ENCODE measurements around the gene PRRC2C. TPM values are rescaled to one million over a fixed set of nuclear protein-coding genes. Genes with fewer than 3 reads are reported as not detected.

Gene PRRC2C
- total and polyA plus RNA-seq, 2 experiments from 2014 or later: 186 to 368 TPM

- H3K27ac Mint-ChIP-seq: no peak overlapping the region
- no peak overlapping the region for H3K27ac ChIP-seq (ENCODE audit: low read depth)
Observed at GRCh38 chr1:171507435-171507834, 22.1 kb downstream of the PRRC2C start.

More at GRCh38 chr1:171507435-171507834, 22.1 kb downstream of the PRRC2C start:
- Mint-ChIP-seq H3K9me3 (no peaks in the 10 kb centered on the region), H3K27me3 (ENCODE audit: insufficient read depth, low read depth, poor library complexity) (peaks cover 2% of the 10 kb centered on the region), H3K4me3 (no peak overlapping the region), H3K36me3 (ENCODE audit: low read depth) (no peaks in the 10 kb centered on the region; the same call in 2 of the 3 replicates), H3K4me1 (peaks cover 37% of the 10 kb centered on the region)
- Histone ChIP-seq H2AFZ (no peak overlapping the region), H3K27me3 (ENCODE audit: insufficient read depth) (no peaks in the 10 kb centered on the region), H3F3A (replicated peaks; ENCODE audit: low read depth) (no peaks in the 10 kb centered on the region), H3K9me2 (ENCODE audit: insufficient read depth) (no peaks in the 10 kb centered on the region), H4K20me1 (replicated peaks; ENCODE audit: insufficient read depth) (peaks cover 96% of the 10 kb centered on the region), H3K4me1 (ENCODE audit: insufficient read depth) (peaks cover 41% of the 10 kb centered on the region), H3K4me3 (no peak overlapping the region), H3K79me2 (replicated peaks; ENCODE audit: insufficient read depth) (peaks cover 100% of the 10 kb centered on the region), H3K36me3 (ENCODE audit: insufficient read depth) (no peaks in the 10 kb centered on the region; the same call in 1 of the 2 replicates), H3K4me2 (no peak overlapping the region)
- TF ChIP-seq POLR2AphosphoS5 (IDR thresholded peaks at IDR 0.05; ENCODE audit: low read depth): no peak
- TF ChIP-seq ZNF462 (CRISPR knock-in tag; IDR thresholded peaks at IDR 0.05): no peak
- TF ChIP-seq STAT1 (IDR thresholded peaks at IDR 0.05; ENCODE audit: unreplicated experiment): no peak
- TF ChIP-seq NANOG (IDR thresholded peaks at IDR 0.05; ENCODE audit: borderline replicate concordance): no peak
- TF ChIP-seq ETS1 (IDR thresholded peaks at IDR 0.05): no peak
- no peak for TF ChIP-seq ZNF114 (CRISPR knock-in tag; IDR thresholded peaks at IDR 0.05)
- TF ChIP-seq JUNB (IDR thresholded peaks at IDR 0.05; ENCODE audit: unreplicated experiment): no peak
- TF ChIP-seq, protein P1, sequence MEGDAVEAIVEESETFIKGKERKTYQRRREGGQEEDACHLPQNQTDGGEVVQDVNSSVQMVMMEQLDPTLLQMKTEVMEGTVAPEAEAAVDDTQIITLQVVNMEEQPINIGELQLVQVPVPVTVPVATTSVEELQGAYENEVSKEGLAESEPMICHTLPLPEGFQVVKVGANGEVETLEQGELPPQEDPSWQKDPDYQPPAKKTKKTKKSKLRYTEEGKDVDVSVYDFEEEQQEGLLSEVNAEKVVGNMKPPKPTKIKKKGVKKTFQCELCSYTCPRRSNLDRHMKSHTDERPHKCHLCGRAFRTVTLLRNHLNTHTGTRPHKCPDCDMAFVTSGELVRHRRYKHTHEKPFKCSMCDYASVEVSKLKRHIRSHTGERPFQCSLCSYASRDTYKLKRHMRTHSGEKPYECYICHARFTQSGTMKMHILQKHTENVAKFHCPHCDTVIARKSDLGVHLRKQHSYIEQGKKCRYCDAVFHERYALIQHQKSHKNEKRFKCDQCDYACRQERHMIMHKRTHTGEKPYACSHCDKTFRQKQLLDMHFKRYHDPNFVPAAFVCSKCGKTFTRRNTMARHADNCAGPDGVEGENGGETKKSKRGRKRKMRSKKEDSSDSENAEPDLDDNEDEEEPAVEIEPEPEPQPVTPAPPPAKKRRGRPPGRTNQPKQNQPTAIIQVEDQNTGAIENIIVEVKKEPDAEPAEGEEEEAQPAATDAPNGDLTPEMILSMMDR (conservative IDR thresholded peaks at IDR 0.05; ENCODE audit: low read depth in 2 of 2): no peak
- TF ChIP-seq ZNF331 (CRISPR knock-in tag; IDR thresholded peaks at IDR 0.05; ENCODE audit: low read depth): no peak
- TF ChIP-seq EZH2 (IDR thresholded peaks at IDR 0.05; ENCODE audit: low read depth, unreplicated experiment): no peak
- ATAC-seq: no peak
- no peak for DNase-seq (ENCODE audit: low spot score)
